ENCODE measurements around the gene SLC22A1.
A peak's percentile ranks its signal among the peaks of the same experiment; 100 is the strongest.
"Not testable (repeated sequence)": the region's sequence is repeated elsewhere in the genome, so short reads cannot be mapped to it uniquely, and the experiment has no call there.

SLC22A1 gene

DNA sequence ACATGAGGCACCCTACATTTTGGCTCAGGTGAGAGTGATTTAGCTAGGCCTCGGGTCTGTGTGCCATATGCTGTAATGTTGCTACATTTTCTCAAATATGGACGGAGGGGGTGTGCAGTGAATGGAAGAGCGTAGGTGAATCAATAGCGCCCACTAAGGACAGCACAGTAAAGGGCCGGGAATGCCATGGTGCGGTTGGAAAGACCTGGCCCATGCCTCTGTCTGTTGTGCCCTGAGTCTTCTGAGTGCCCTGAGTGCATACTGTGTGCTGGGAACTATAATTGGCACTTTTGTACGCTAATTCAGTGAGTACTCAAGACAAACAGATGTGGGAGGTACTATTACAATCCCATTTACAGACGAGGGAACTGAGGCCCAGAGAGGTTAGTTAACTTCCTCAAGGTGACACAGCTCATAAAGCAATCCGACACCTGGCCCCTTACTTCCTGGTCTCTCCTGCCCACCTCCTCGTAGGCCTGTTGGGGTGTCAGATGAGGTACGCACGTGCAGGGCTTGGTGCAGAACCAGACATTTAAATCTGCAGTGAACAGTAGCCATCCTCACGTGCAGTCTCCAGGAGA is 17.3 kb downstream of the SLC22A1 start:
- TF ChIP-seq, protein P1, sequence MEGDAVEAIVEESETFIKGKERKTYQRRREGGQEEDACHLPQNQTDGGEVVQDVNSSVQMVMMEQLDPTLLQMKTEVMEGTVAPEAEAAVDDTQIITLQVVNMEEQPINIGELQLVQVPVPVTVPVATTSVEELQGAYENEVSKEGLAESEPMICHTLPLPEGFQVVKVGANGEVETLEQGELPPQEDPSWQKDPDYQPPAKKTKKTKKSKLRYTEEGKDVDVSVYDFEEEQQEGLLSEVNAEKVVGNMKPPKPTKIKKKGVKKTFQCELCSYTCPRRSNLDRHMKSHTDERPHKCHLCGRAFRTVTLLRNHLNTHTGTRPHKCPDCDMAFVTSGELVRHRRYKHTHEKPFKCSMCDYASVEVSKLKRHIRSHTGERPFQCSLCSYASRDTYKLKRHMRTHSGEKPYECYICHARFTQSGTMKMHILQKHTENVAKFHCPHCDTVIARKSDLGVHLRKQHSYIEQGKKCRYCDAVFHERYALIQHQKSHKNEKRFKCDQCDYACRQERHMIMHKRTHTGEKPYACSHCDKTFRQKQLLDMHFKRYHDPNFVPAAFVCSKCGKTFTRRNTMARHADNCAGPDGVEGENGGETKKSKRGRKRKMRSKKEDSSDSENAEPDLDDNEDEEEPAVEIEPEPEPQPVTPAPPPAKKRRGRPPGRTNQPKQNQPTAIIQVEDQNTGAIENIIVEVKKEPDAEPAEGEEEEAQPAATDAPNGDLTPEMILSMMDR (conservative IDR thresholded peaks at IDR 0.05; ENCODE audit: low read depth, low read length) = no peak
- Histone ChIP-seq H3K4me1 (ENCODE audit: low read depth, poor library complexity, severe bottlenecking) (peaks cover 4% of the 10 kb centered on the region), H3K4me3 (IDR thresholded peaks at IDR 0.05; ENCODE audit: insufficient read depth, low read depth, low read length) (no peak overlapping the region), H3K4me2 (no peak overlapping the region), H3K79me2 (ENCODE audit: insufficient read depth, low read depth) (no peaks in the 10 kb centered on the region), H3K27ac (no peak overlapping the region), H3K27me3 (ENCODE audit: insufficient read depth, low read depth) (no peaks in the 10 kb centered on the region), H3K9ac (no peak overlapping the region), H3K36me3 (ENCODE audit: insufficient read depth) (no peaks in the 10 kb centered on the region), H4K20me1 (ENCODE audit: insufficient read depth) (no peaks in the 10 kb centered on the region), H2AFZ (ENCODE audit: low read depth) (0 out of 2 replicates have a peak overlapping the region, but pooled peaks have one; percentile 12)

DNA sequence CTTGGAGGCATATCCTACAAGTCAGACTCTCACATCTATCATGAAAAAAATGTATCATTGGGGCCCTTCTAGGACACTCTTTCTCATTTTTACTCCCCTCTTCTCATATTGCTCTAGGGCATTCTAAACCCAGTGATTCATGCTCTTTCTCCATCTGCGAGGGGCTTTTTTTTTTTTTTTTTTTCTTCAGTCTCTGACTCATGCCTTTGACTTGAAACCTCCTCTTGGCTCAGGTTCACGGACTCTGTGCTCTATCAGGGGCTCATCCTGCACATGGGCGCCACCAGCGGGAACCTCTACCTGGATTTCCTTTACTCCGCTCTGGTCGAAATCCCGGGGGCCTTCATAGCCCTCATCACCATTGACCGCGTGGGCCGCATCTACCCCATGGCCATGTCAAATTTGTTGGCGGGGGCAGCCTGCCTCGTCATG is 17.8 kb downstream of the SLC22A1 start:
- TF ChIP-seq, protein P1 (conservative IDR thresholded peaks at IDR 0.05; ENCODE audit: low read depth, low read length) = no peak
- Histone ChIP-seq H3K36me3 (ENCODE audit: insufficient read depth) (no peaks in the 10 kb centered on the region), H2AFZ (ENCODE audit: low read depth) (no peak overlapping the region), H4K20me1 (ENCODE audit: insufficient read depth) (no peaks in the 10 kb centered on the region), H3K27ac (no peak overlapping the region), H3K27me3 (ENCODE audit: insufficient read depth, low read depth) (no peaks in the 10 kb centered on the region), H3K4me2 (no peak overlapping the region), H3K9ac (no peak overlapping the region), H3K4me3 (IDR thresholded peaks at IDR 0.05; ENCODE audit: insufficient read depth, low read depth, low read length) (no peak overlapping the region), H3K4me1 (ENCODE audit: low read depth, poor library complexity, severe bottlenecking) (peaks cover 4% of the 10 kb centered on the region), H3K79me2 (ENCODE audit: insufficient read depth, low read depth) (no peaks in the 10 kb centered on the region)

DNA sequence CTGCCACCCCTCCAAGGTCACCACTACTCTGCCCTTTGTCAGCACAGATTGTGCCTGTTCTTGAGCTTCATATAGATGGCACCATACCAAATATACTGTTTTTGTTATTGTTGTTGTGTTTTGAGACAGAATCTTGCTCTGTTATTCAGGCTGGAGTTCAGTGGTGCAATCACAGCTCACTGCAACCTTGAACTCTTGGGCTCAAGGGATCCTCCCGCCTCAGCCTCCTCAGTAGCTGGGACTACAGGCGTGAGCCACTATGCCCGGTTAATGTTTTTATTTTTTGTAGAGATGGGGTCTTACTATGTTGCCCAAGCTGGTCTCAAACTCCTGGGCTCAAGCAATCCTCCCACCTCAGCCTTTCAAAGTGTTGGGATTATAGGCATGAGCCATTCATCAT is 18.9 kb downstream of the SLC22A1 start:
- not testable (repeated sequence) for H3K36me3 ChIP-seq (ENCODE audit: insufficient read depth); H3K4me1 ChIP-seq (ENCODE audit: low read depth, poor library complexity, severe bottlenecking); H3K4me3 ChIP-seq (IDR thresholded peaks at IDR 0.05; ENCODE audit: insufficient read depth, low read depth, low read length); H3K27me3 ChIP-seq (ENCODE audit: insufficient read depth, low read depth); H4K20me1 ChIP-seq (ENCODE audit: insufficient read depth); H3K9ac ChIP-seq; H3K27ac ChIP-seq; H2AFZ ChIP-seq (ENCODE audit: low read depth); H3K4me2 ChIP-seq; H3K79me2 ChIP-seq (ENCODE audit: insufficient read depth, low read depth)

DNA sequence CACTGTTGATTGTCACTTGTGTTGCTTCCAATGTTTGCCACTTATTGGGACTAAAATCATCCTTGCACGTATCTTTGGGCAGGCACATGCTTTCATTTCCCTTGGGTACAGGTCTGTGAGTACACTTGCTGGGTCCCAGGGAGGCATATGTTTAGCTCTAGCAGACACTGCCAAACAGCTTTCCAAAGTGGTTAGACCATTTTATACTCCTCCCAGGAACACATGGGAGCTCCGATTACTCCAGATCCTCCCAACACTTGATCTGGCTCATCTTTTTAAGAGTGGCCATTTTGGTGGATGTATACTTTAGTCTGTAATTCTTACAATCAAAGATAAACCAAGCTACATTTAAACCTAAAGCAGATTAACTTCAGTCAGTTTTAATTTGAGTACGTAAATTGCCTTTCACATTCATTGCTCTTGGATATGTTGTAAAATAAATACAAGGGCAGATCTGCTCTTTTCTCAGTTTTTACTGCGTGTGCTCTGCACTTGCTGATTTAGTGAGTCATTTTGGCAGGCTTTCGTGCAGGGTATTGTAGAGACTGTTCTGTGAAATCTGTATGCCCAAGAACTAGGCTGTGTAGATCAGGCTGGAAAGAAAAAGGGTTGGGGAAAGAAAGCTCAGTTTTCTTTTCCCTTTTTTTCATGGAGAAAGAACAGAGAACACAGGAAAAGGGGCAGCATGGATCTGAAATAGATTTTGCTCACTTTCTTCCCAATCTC is 19.5 kb downstream of the SLC22A1 start:
- peaks cover 4% of the 10 kb centered on the region for H3K4me1 ChIP-seq (ENCODE audit: low read depth, poor library complexity, severe bottlenecking)
- no peaks in the 10 kb centered on the region for H3K79me2 ChIP-seq (ENCODE audit: insufficient read depth, low read depth)
- H4K20me1 ChIP-seq (ENCODE audit: insufficient read depth) = no peaks in the 10 kb centered on the region
- TF ChIP-seq, protein P1 (conservative IDR thresholded peaks at IDR 0.05; ENCODE audit: low read depth, low read length) = no peak
- H3K9ac ChIP-seq = no peak overlapping the region
- no peak overlapping the region for H3K4me2 ChIP-seq
- no peaks in the 10 kb centered on the region for H3K36me3 ChIP-seq (ENCODE audit: insufficient read depth)
- no peaks in the 10 kb centered on the region for H3K27me3 ChIP-seq (ENCODE audit: insufficient read depth, low read depth)
- no peak overlapping the region for H3K27ac ChIP-seq
- no peak overlapping the region for H3K4me3 ChIP-seq (IDR thresholded peaks at IDR 0.05; ENCODE audit: insufficient read depth, low read depth, low read length)
- no peak overlapping the region for H2AFZ ChIP-seq (ENCODE audit: low read depth)

DNA sequence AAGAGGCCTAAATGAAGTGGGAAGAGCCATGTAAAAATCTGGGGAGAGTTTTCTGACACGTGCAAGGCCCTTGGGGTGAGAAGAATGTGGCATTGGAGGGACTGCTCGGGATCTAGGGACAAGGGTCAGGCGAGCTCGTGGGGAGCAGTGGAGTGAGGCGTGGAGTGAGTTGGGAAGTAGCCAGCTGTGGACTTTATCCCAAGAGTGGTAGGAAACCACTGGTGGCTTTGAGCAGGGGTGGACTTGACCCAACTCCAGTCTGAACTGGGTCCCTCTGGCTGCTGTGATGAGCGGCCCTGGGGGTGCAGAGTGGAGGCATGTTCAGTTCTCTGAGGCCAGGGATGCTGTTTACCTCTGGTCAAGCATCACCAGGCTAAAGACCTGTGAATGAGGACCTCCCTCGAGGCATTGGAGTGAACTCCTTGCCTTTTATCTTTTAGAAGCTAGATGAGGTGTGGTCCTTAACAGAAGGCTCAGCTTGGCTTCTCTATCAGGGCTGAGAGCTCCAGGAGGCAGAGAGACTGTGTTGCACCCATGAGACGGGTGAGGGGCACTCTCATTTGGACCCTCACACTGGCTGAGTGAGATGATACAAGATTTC is 20.6 kb downstream of the SLC22A1 start:
- no peaks in the 10 kb centered on the region for H3K36me3 ChIP-seq (ENCODE audit: insufficient read depth)
- no peaks in the 10 kb centered on the region for H3K79me2 ChIP-seq (ENCODE audit: insufficient read depth, low read depth)
- no peak overlapping the region for H3K9ac ChIP-seq
- H3K4me2 ChIP-seq = no peak overlapping the region
- H2AFZ ChIP-seq (ENCODE audit: low read depth) = no peak overlapping the region
- TF ChIP-seq, protein P1 (conservative IDR thresholded peaks at IDR 0.05; ENCODE audit: low read depth, low read length) = no peak
- no peaks in the 10 kb centered on the region for H4K20me1 ChIP-seq (ENCODE audit: insufficient read depth)
- H3K4me3 ChIP-seq (IDR thresholded peaks at IDR 0.05; ENCODE audit: insufficient read depth, low read depth, low read length) = no peak overlapping the region
- peaks cover 4% of the 10 kb centered on the region for H3K4me1 ChIP-seq (ENCODE audit: low read depth, poor library complexity, severe bottlenecking)
- no peaks in the 10 kb centered on the region for H3K27me3 ChIP-seq (ENCODE audit: insufficient read depth, low read depth)
- H3K27ac ChIP-seq = no peak overlapping the region
